ENCODE measurements around the gene GPR148. TPM values are rescaled to one million over a fixed set of nuclear protein-coding genes. Genes with fewer than 3 reads are reported as not detected.

The GPR148 gene
- total RNA-seq, 2 experiments from 2014 or later = not detected

DNA sequence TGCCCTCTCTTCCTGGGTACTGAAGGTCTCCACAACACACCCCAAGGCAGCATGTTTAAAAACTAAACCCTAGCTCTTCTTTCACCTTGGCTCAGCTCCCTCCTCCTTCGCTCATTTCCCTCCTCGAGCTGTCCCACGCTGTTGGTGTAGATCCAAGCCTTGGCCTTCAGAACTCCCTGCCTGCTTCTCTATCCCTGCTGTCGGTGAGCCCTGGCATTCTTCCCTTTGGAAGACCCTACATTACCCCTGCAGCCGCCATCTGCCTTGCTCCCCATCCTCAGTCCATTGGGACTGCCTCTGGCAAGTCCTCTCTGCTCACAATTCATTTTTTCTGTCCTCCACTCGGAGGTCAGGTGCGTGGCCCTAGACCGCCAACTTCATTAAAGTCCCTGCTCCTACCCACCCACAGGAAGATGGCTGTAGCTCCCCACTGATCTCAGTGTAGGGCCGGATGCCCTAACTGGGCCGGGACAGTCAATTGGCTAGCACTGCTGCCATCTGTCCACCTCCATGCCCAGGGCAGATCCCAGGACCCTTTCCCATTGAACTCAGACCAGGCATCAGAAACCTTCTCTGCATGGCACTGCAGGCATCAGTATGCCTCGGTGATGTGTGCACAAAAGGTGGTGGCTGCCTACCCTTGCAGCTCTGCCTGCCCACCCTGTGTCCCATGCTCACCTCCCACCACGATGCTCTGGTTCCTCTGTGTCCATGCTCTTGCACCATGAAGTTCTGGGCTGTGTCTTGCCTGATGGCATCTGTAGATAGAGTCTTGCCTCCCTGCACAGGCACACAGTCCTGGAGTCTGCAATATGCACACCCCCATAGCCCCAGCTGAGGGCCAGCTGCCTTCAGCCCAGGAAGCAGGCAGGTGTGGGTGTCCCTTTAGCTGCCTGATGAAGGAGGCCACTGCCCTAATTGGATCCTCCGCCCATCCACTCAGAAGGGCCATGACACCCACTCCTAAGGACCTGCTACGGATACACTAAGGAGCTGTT, 32.2 kb downstream of the GPR148 start:
- Mint-ChIP-seq H3K27me3 (peaks cover 40% of the 10 kb centered on the region), H3K36me3 (no peaks in the 10 kb centered on the region), H3K9me3 (no peaks in the 10 kb centered on the region), H3K4me3 (no peak overlapping the region), H3K4me1 (no peaks in the 10 kb centered on the region), H3K27ac (no peak overlapping the region)
- DNase-seq = no peak

- peaks cover 29% of the 10 kb centered on the region for H3K27me3 Mint-ChIP-seq
- H3K27ac Mint-ChIP-seq = no peak overlapping the region
- no peaks in the 10 kb centered on the region for H3K9me3 Mint-ChIP-seq
- no peak overlapping the region for H3K4me3 Mint-ChIP-seq
- H3K36me3 Mint-ChIP-seq = no peaks in the 10 kb centered on the region
- H3K4me1 Mint-ChIP-seq = no peaks in the 10 kb centered on the region
- no peak for DNase-seq
Measured at GRCh38 chr2:130762031-130762909, 33.4 kb downstream of the GPR148 start.

DNA sequence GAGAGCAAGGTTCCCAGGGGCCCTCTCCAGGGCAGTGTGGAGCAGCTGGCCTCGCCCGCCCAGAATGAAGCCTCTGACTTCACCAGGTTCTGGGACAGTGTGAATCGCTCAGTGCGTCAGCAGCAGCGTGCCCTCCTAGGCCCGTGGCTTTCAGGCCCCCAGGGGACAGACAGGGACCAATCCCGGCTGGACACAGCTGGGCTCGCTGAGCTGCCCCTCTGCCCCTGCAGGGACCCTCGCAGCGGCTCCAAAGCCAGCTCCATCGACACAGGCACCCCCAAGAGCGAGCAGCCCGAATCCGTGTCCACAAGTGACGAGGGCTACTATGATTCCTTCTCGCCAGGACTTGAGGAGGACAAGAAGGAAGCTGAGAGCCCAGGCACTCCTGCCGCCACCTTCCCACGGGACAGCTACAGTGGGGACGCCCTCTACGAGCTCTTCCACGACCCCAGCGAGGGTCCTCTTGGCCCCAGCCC, 34.1 kb downstream of the GPR148 start:
- Mint-ChIP-seq H3K4me3 (no peak overlapping the region), H3K27me3 (peaks cover 22% of the 10 kb centered on the region), H3K27ac (no peak overlapping the region), H3K4me1 (no peaks in the 10 kb centered on the region), H3K36me3 (no peaks in the 10 kb centered on the region), H3K9me3 (no peaks in the 10 kb centered on the region)
- DNase-seq = no peak

DNA sequence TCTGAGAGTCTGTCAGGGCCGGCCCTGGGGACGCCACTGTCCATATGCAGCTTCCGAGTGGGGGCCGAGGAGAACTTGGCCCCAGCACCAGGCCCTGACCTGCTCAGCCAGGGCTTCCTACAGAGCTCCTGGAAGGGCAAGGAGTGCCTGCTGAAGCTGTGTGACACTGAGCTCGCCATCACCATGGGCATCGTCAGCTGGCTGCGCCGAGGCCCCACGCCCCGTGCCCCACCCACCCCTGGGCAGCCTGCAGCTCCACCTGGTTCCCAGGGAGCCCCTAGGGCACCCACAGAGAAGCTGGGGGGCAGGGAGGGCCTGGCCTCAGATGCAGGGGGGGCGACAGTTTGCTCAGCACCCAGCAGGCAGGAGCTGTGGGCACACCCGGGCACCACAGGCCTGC, 34.5 kb downstream of the GPR148 start:
- Mint-ChIP-seq H3K36me3 (no peaks in the 10 kb centered on the region), H3K9me3 (no peaks in the 10 kb centered on the region), H3K27ac (no peak overlapping the region), H3K4me3 (no peak overlapping the region), H3K4me1 (no peaks in the 10 kb centered on the region), H3K27me3 (peaks cover 18% of the 10 kb centered on the region)
- no peak for DNase-seq

DNA sequence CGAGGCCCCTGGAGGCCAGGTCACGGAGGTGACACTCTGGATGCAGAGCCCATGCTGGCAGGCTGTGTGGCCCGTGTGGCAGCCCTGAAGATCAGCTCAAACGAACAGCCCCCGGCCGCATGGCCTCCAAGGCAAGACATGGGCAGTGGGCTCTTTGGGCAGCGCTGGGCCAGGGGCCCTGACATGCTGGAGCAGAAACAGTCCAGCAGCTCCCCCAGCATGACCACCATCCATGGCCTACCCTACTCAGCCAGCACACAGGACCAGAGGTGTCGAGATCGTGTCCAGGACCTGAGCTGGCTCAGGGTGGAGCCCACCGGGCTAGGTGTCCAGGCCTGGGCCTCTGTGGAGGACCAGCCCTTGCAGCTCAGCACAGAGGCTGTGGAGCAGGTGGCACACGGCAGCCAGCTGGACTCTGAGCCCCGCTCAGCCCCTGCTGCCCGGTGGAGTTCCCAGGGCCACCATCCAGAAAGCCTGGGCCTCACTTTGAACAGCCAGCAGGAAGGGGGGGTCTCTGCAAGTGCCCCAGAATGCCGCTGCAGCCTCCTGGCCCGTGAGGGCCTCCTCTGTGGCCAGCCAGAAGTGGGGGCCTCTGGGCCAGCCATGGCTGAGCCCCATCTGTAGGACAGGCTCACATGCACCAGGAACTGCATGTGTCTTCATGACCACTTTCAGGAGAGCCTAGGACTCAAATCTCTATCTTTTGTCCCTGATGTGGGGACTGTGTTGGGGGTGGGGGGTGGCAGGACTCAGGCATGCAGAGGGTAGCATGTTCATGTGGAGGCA, 35.4 kb downstream of the GPR148 start:
- H3K4me1 Mint-ChIP-seq = no peaks in the 10 kb centered on the region
- peaks cover 10% of the 10 kb centered on the region for H3K27me3 Mint-ChIP-seq
- no peak for DNase-seq
- no peaks in the 10 kb centered on the region for H3K9me3 Mint-ChIP-seq
- H3K36me3 Mint-ChIP-seq = no peaks in the 10 kb centered on the region
- no peak overlapping the region for H3K4me3 Mint-ChIP-seq
- no peak overlapping the region for H3K27ac Mint-ChIP-seq

DNA sequence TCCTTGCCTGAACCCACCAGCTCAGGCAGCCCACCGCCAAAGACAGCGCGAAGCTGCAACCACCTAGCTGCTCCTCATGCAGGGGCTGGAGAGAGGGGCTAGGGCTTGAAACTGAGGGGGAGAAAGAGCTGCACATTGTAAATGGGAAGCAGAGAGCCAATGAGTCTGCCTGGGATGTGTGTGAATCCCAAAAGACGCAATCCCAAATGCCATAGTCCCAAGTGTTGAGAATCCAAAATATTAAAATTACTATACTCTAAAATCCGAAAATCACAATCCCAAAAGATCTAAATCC, 35.9 kb downstream of the GPR148 start:
- Mint-ChIP-seq H3K36me3 (no peaks in the 10 kb centered on the region), H3K9me3 (no peaks in the 10 kb centered on the region), H3K27ac (no peak overlapping the region), H3K4me3 (no peak overlapping the region), H3K4me1 (no peaks in the 10 kb centered on the region), H3K27me3 (peaks cover 14% of the 10 kb centered on the region)
- DNase-seq = no peak

DNA sequence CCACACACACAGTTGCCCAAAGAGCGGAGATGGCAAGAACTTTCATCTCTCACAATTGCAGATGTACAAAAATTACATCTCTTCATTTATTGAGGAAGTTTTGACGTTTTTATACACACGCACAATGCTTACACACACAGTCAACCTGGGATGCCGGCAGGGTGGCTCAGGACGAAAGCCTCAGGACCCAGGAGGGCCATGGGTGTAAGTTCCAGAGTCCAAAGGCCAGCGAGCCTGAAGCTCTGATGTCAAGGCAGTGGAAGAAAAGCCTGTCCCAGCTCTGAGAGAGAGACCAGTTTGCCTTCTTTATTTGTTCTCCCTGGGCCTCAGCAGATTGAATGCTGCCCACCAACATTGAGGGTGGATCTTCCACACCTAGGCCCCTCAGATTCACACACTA, 36.6 kb downstream of the GPR148 start:
- DNase-seq = no peak
- no peaks in the 10 kb centered on the region for H3K36me3 Mint-ChIP-seq
- no peak overlapping the region for H3K27ac Mint-ChIP-seq
- H3K27me3 Mint-ChIP-seq = peaks cover 17% of the 10 kb centered on the region
- no peak overlapping the region for H3K4me3 Mint-ChIP-seq
- H3K9me3 Mint-ChIP-seq = no peaks in the 10 kb centered on the region
- no peaks in the 10 kb centered on the region for H3K4me1 Mint-ChIP-seq

DNA sequence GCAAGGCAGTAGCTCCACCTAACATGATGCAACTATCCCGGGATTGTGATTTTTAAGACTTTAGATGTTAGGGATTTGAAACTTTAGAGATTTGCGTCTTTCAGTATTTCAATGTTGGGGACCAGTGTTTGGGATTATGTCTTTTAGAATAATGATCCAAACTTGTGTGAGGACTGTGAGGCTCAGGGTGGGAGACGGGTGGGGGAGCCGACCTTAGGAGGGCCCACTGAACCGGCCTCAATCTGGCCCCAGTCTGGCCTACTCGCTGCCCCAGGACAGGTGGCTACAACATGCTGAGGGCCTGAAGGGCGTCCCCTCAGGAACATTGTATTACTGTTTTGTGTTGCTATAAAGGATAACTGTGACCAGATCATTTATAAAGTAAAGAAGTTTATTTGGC, 37.2 kb downstream of the GPR148 start:
- peaks cover 17% of the 10 kb centered on the region for H3K27me3 Mint-ChIP-seq
- no peak for DNase-seq
- H3K27ac Mint-ChIP-seq = no peak overlapping the region
- no peaks in the 10 kb centered on the region for H3K36me3 Mint-ChIP-seq
- no peaks in the 10 kb centered on the region for H3K4me1 Mint-ChIP-seq
- no peaks in the 10 kb centered on the region for H3K9me3 Mint-ChIP-seq
- no peak overlapping the region for H3K4me3 Mint-ChIP-seq

DNA sequence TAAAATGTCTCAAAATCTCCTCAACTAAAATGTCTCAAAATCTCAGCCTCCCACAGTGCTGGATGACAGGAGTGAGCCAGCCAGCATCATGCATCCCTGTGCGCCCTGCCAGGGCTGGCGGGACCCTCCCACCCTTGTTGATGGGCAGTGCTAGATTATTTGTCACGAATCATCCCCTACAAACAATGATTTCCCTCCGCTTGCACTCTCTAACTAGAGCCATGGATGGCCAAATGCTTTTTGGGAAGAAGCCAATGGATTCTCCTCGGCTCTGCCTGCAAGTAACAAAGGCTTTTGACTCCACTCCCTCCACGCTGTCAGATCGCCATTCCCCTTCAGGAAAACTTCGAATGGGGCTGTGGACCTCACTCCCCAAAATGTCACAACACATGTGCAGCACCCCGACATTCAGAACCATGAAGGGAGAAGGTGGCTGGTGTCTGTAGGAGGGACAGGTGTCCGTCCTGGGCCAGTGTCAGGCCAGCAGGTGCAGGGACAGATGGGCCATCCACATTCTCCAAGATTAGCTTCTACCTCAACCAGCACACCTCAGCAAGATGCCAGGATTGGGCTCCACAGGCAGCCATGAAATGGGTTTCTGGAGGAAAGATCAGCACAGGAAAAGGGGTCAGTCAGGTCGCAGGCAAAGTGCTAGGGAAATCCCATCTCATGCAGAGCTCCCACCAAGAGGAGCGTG, 38.0 kb downstream of the GPR148 start:
- no peak overlapping the region for H3K27ac Mint-ChIP-seq
- H3K4me1 Mint-ChIP-seq = no peaks in the 10 kb centered on the region
- H3K4me3 Mint-ChIP-seq = no peak overlapping the region
- no peaks in the 10 kb centered on the region for H3K36me3 Mint-ChIP-seq
- peaks cover 15% of the 10 kb centered on the region for H3K27me3 Mint-ChIP-seq
- no peaks in the 10 kb centered on the region for H3K9me3 Mint-ChIP-seq
- DNase-seq = no peak

- H3K27ac Mint-ChIP-seq = no peak overlapping the region
- peaks cover 14% of the 10 kb centered on the region for H3K27me3 Mint-ChIP-seq
- no peak for DNase-seq
- H3K4me1 Mint-ChIP-seq = no peaks in the 10 kb centered on the region
- no peaks in the 10 kb centered on the region for H3K36me3 Mint-ChIP-seq
- H3K4me3 Mint-ChIP-seq = no peak overlapping the region
- H3K9me3 Mint-ChIP-seq = no peaks in the 10 kb centered on the region
Measured at GRCh38 chr2:130767408-130767775, 38.5 kb downstream of the GPR148 start.

DNA sequence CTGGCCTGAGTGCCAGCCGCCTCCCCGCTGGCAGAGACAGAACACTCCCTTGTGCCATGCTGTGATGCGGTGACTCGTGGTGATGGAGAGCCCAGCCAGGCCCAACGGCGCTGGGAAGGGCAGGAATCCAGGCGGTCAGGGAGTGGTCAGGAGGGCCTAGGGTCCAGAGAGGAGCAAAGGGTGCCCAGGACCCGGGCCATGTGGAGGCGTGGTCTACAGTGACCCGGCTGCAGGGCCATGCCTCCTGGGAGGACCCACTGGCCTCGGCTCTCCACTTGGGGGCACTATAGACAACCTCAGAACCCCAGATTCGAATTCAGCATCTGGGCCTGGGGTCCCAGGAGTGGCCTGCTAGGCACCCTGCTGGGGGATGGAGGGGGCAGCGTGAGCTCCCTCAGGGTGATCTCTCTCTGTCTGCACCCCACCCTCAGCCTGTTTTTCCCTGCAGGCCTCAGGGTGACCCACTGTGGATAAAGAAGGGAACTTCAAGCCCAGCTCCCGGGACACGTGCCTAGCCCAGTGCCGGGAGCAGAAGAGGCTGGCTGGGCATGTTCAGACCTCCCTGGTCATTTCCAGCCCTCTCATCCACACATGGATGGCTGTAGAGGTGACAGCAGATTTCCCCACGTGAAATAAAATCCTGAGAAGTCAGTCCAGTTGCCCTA, 39.5 kb downstream of the GPR148 start:
- H3K27me3 Mint-ChIP-seq = peaks cover 20% of the 10 kb centered on the region
- no peaks in the 10 kb centered on the region for H3K9me3 Mint-ChIP-seq
- no peak overlapping the region for H3K27ac Mint-ChIP-seq
- DNase-seq = no peak
- H3K4me3 Mint-ChIP-seq = no peak overlapping the region
- no peaks in the 10 kb centered on the region for H3K4me1 Mint-ChIP-seq
- H3K36me3 Mint-ChIP-seq = no peaks in the 10 kb centered on the region

- no peaks in the 10 kb centered on the region for H3K9me3 Mint-ChIP-seq
- H3K27me3 Mint-ChIP-seq = peaks cover 21% of the 10 kb centered on the region
- H3K36me3 Mint-ChIP-seq = no peaks in the 10 kb centered on the region
- H3K27ac Mint-ChIP-seq = no peak overlapping the region
- no peak overlapping the region for H3K4me3 Mint-ChIP-seq
- no peak for DNase-seq
- H3K4me1 Mint-ChIP-seq = no peaks in the 10 kb centered on the region
Measured at GRCh38 chr2:130769343-130769907, 40.6 kb downstream of the GPR148 start.

DNA sequence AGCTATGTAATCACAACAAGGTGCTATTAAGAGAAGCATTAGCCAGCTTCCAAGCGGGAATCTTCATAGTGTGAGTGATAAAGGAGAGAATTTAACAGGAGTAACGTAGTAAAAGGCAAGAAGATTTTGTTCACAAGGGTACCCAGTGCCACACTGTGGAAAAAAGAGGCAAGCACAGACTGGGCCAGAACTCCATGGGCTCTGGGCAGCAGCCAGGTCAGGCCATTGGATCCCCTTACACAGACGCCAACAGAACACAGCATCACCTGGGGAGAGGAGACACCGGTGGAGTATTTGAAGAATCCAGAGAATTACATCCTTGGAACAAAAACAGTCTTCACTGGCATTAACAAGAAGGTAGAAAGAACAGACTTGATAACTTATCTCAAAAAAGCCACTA, 47.7 kb downstream of the GPR148 start:
- Mint-ChIP-seq H3K9me3 (no peaks in the 10 kb centered on the region), H3K36me3 (no peaks in the 10 kb centered on the region), H3K4me3 (no peak overlapping the region), H3K4me1 (no peaks in the 10 kb centered on the region), H3K27ac (no peak overlapping the region), H3K27me3 (peaks cover 28% of the 10 kb centered on the region)
- no peak for DNase-seq

DNA sequence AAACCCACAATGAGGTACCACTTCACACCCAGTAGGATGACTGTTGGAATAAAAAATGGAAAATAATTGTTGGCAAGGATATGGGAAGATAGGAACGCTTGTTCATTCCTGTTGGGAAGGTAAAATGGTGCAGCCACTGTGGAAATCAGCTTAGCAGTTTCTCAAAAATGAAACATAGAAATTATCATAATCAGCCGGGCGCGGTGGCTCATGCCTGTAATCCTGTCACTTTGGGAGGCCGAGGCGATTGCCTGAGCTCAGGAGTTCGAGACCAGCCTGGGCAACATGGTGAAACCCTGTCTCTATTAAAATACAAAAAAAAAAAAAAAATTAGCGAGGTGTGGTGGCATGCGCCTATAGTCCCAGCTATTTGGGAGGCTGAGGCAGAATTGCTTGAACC, 49.9 kb downstream of the GPR148 start:
- Mint-ChIP-seq H3K4me3 (no peak overlapping the region), H3K27me3 (peaks cover 21% of the 10 kb centered on the region), H3K36me3 (no peaks in the 10 kb centered on the region), H3K27ac (no peak overlapping the region), H3K9me3 (peaks cover 3% of the 10 kb centered on the region), H3K4me1 (no peaks in the 10 kb centered on the region)
- no peak for DNase-seq
